Right lung (tissue), 5 donors: ENCODE data around the gene FAM171A1. TPM values are rescaled to one million over a fixed set of nuclear protein-coding genes. Genes with fewer than 3 reads are reported as not detected.
"Not testable (repeated sequence)": the region's sequence is repeated elsewhere in the genome, so short reads cannot be mapped to it uniquely, and the experiment has no call there.

Experiments used
- DNase-seq, 2 donors: peaks; one replicate each; pipeline ENCODE4 v3.0.0-alpha.2; 2013
- polyA plus RNA-seq, 5 donors: library from polyadenylated mRNA; unstranded; fragments of 120-200 nt; gene quantifications; one replicate each; pipeline versions ENCODE4 v1.2.1 to v1.2.3, GENCODE V29; 2013; ENCODE audit warnings: inconsistent platforms in 1 of 5, low replicate concordance in 1 of 5; ENCODE audit not compliant: insufficient read length in 5 of 5, insufficient read depth in 1 of 5

Gene FAM171A1
- polyA plus RNA-seq, 5 donors, result 54.4 to 67.0 (median 66.4) TPM

- DNase-seq, result no peak
Measured at GRCh38 chr10:15295537-15296325, 75.4 kb downstream of the FAM171A1 start.

- DNase-seq, result no peak
Measured at GRCh38 chr10:15293862-15294842, 76.9 kb downstream of the FAM171A1 start.

GRCh38 chr10:15290671-15291070 is 80.4 kb downstream of the FAM171A1 start:
- no peak for DNase-seq

- no peak for DNase-seq
Measured at GRCh38 chr10:15290150-15290549, 80.9 kb downstream of the FAM171A1 start.

GRCh38 chr10:15280974-15281373 is 90.1 kb downstream of the FAM171A1 start:
- no peak for DNase-seq

GRCh38 chr10:15280462-15280861 is 90.6 kb downstream of the FAM171A1 start:
- no peak for DNase-seq

- DNase-seq, result no peak
Measured at GRCh38 chr10:15279236-15279635, 91.9 kb downstream of the FAM171A1 start.

GRCh38 chr10:15278786-15279185 is 92.3 kb downstream of the FAM171A1 start:
- no peak for DNase-seq

- not testable (repeated sequence) for DNase-seq
Measured at GRCh38 chr10:15276039-15276438, 95.0 kb downstream of the FAM171A1 start.

- not testable (repeated sequence) for DNase-seq
Measured at GRCh38 chr10:15269838-15270237, 101.3 kb downstream of the FAM171A1 start.

- DNase-seq, result no peak
Measured at GRCh38 chr10:15267496-15267895, 103.6 kb downstream of the FAM171A1 start.

- no peak for DNase-seq
Measured at GRCh38 chr10:15266117-15266516, 105.0 kb downstream of the FAM171A1 start.

- DNase-seq, result no peak
Measured at GRCh38 chr10:15265558-15265957, 105.5 kb downstream of the FAM171A1 start.

- DNase-seq, result no peak
Measured at GRCh38 chr10:15265056-15265455, 106.0 kb downstream of the FAM171A1 start.

GRCh38 chr10:15263657-15264323 is 107.3 kb downstream of the FAM171A1 start:
- no peak for DNase-seq

GRCh38 chr10:15262036-15262713 is 108.9 kb downstream of the FAM171A1 start:
- peak; percentile 26 to 38 for DNase-seq

GRCh38 chr10:15259136-15259535 is 112.0 kb downstream of the FAM171A1 start:
- DNase-seq, result no peak

- DNase-seq, result no peak
Measured at GRCh38 chr10:15258255-15258654, 112.8 kb downstream of the FAM171A1 start.

- no peak for DNase-seq
Measured at GRCh38 chr10:15255961-15256360, 115.1 kb downstream of the FAM171A1 start.

GRCh38 chr10:15254808-15255648 is 116.1 kb downstream of the FAM171A1 start:
- DNase-seq, result no peak
